ENCODE data around the gene MYO1E. TPM values are rescaled to one million over a fixed set of nuclear protein-coding genes. Genes with fewer than 3 reads are reported as not detected.

The MYO1E gene
- total RNA-seq, 1 donor from 2014 or later, result 192 TPM

DNA sequence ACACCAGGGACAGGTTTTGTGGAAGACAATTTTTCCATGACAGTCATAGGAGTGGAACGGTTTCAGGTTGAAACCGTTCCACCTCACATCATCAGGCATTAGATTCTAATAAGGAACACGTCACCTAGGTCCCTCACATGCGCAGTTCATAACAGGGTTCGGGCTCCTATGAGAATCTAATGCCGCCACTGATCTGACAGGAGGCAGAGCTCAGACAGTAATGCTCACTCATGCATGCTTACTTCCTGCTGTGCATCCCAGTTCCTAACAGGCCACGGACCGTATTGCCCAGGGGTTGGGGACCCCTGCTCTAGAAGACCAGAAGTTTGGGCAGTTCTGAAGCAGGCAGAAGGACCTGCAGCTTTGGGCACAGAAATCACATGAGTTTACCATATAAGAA, 61.5 kb downstream of the MYO1E start:
- Mint-ChIP-seq H3K9me3 (ENCODE audit: low read depth) (no peaks in the 10 kb centered on the region), H3K36me3 (ENCODE audit: low read depth) (no peaks in the 10 kb centered on the region), H3K27ac (ENCODE audit: unreplicated experiment) (no peak overlapping the region), H3K4me3 (ENCODE audit: unreplicated experiment) (no peak overlapping the region), H3K27me3 (ENCODE audit: low read depth) (no peaks in the 10 kb centered on the region), H3K4me1 (ENCODE audit: low read depth) (peaks cover 45% of the 10 kb centered on the region)
- no peak for DNase-seq (ENCODE audit: low spot score)
- TF ChIP-seq, protein P1, sequence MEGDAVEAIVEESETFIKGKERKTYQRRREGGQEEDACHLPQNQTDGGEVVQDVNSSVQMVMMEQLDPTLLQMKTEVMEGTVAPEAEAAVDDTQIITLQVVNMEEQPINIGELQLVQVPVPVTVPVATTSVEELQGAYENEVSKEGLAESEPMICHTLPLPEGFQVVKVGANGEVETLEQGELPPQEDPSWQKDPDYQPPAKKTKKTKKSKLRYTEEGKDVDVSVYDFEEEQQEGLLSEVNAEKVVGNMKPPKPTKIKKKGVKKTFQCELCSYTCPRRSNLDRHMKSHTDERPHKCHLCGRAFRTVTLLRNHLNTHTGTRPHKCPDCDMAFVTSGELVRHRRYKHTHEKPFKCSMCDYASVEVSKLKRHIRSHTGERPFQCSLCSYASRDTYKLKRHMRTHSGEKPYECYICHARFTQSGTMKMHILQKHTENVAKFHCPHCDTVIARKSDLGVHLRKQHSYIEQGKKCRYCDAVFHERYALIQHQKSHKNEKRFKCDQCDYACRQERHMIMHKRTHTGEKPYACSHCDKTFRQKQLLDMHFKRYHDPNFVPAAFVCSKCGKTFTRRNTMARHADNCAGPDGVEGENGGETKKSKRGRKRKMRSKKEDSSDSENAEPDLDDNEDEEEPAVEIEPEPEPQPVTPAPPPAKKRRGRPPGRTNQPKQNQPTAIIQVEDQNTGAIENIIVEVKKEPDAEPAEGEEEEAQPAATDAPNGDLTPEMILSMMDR (IDR thresholded peaks at IDR 0.05), result no peak

DNA sequence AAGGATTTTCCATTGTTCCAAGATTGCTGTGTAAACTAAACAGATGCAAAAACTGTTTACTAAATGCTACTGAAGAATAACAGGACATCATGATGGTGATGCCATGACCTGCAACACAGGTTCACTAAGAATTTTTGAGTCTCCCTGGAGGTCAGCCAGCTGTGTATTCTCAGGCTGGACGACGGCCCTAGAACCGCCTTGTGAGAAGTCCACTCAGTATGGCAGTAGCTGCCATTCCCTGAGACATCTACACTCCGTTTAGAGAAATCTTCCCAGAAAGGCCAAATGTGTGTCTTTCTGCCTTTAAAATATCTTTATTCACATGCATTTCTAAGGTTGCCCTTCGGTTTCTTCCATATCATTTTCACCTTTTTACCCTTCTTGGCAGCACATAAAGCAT, 63.3 kb downstream of the MYO1E start:
- no peak for DNase-seq (ENCODE audit: low spot score)
- no peaks in the 10 kb centered on the region for H3K27me3 Mint-ChIP-seq (ENCODE audit: low read depth)
- H3K4me1 Mint-ChIP-seq (ENCODE audit: low read depth), result peaks cover 45% of the 10 kb centered on the region
- no peaks in the 10 kb centered on the region for H3K36me3 Mint-ChIP-seq (ENCODE audit: low read depth)
- no peaks in the 10 kb centered on the region for H3K9me3 Mint-ChIP-seq (ENCODE audit: low read depth)
- no peak overlapping the region for H3K27ac Mint-ChIP-seq (ENCODE audit: unreplicated experiment)
- TF ChIP-seq, protein P1 (IDR thresholded peaks at IDR 0.05), result no peak
- no peak overlapping the region for H3K4me3 Mint-ChIP-seq (ENCODE audit: unreplicated experiment)

DNA sequence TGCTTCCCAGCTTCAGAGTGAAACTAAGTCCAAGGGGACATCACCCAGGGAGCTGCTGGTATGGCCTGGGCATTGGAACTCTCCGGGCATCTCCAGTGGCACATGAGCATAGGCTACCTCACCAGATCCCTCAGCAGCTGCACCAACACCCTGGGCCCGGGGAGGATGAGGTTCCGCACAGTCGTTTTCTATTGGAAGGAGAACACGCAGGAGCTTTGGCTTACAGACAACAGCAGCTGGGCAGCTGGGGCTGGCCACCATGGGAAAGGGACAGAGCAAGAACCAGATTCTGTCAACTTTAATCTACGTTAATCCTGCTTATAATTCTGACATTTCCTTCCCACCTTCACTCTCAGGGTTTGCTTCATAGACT, 65.5 kb downstream of the MYO1E start:
- no peaks in the 10 kb centered on the region for H3K9me3 Mint-ChIP-seq (ENCODE audit: low read depth)
- H3K4me3 Mint-ChIP-seq (ENCODE audit: unreplicated experiment), result no peak overlapping the region
- no peaks in the 10 kb centered on the region for H3K36me3 Mint-ChIP-seq (ENCODE audit: low read depth)
- peak overlapping the region; percentile 73 for H3K27ac Mint-ChIP-seq (ENCODE audit: unreplicated experiment)
- no peak for DNase-seq (ENCODE audit: low spot score)
- no peaks in the 10 kb centered on the region for H3K27me3 Mint-ChIP-seq (ENCODE audit: low read depth)
- H3K4me1 Mint-ChIP-seq (ENCODE audit: low read depth), result peaks cover 39% of the 10 kb centered on the region
- TF ChIP-seq, protein P1 (IDR thresholded peaks at IDR 0.05), result no peak

DNA sequence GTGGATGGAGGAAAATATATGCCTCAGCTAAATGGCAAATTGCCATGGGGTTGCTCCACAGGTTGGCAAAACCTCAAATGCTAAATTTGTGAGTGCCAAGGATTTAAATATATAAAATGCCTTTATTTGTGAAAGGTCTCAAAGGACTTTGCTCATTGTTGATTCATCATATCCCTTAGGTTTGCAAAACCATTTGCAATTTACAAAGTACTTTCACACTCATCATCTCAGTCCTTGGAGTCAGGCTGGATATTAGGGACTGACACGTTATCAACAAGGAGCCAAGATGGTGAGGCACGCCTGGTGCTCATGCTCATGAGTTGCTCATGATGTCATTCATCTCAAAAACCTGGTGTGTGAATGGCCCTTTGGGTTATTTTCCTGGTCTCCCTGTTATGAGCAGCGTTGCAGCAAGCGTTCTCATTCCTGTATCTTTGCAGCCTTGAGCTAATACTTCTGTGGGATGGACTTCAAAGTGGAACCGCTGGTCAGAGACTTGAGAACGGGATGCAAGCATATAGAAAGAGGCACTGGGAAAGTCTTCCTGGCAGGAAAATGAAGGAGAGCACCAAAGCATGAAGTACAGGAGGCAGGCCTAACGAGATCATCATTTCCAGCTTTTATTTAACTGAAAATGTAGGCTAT, 66.0 kb downstream of the MYO1E start:
- H3K27me3 Mint-ChIP-seq (ENCODE audit: low read depth), result no peaks in the 10 kb centered on the region
- no peaks in the 10 kb centered on the region for H3K9me3 Mint-ChIP-seq (ENCODE audit: low read depth)
- H3K4me3 Mint-ChIP-seq (ENCODE audit: unreplicated experiment), result no peak overlapping the region
- TF ChIP-seq, protein P1 (IDR thresholded peaks at IDR 0.05), result no peak
- no peaks in the 10 kb centered on the region for H3K36me3 Mint-ChIP-seq (ENCODE audit: low read depth)
- H3K27ac Mint-ChIP-seq (ENCODE audit: unreplicated experiment), result peak overlapping the region; percentile 73
- DNase-seq (ENCODE audit: low spot score), result no peak
- peaks cover 39% of the 10 kb centered on the region for H3K4me1 Mint-ChIP-seq (ENCODE audit: low read depth)

DNA sequence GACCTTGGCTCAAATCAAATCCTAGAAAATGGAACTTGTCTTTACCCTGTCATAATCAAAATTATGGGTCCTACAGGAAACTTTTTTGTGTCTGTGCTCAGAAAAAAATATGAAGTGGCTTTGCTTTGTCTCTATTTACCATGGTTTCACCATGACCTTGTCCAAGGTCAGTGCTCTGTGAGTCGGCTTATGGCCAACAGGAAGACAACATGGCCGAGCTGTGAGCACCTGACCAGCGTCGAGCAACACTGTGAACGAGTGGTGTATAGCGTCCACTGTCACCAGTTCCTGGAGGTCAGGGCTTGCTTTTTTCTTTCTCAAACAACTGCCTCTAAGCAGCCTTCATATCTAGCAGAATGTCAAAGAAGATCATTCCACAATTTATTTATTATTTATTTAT, 67.9 kb downstream of the MYO1E start:
- H3K36me3 Mint-ChIP-seq (ENCODE audit: low read depth), result no peaks in the 10 kb centered on the region
- H3K27ac Mint-ChIP-seq (ENCODE audit: unreplicated experiment), result peak overlapping the region; percentile 0
- TF ChIP-seq, protein P1 (IDR thresholded peaks at IDR 0.05), result no peak
- DNase-seq (ENCODE audit: low spot score), result no peak
- peaks cover 52% of the 10 kb centered on the region for H3K4me1 Mint-ChIP-seq (ENCODE audit: low read depth)
- no peak overlapping the region for H3K4me3 Mint-ChIP-seq (ENCODE audit: unreplicated experiment)
- H3K9me3 Mint-ChIP-seq (ENCODE audit: low read depth), result no peaks in the 10 kb centered on the region
- H3K27me3 Mint-ChIP-seq (ENCODE audit: low read depth), result no peaks in the 10 kb centered on the region

Measured in chondrocyte (in vitro differentiated cells).